T-helper 17 cell (primary cell): ENCODE data around the gene THRAP3. TPM values are rescaled to one million over a fixed set of nuclear protein-coding genes. Genes with fewer than 3 reads are reported as not detected.
"Not testable (repeated sequence)": the region's sequence is repeated elsewhere in the genome, so short reads cannot be mapped to it uniquely, and the experiment has no call there.

ENCODE experiments used
- ATAC-seq: fragments of 150-1000 bp; cut with Tn5 transposase; 2 replicates; pipeline ENCODE4 v1.10.0; 2021; ENCODE audit warnings: mild to moderate bottlenecking, moderate library complexity
- DNase-seq, 3 donors: peaks; one replicate each; pipeline versions ENCODE4 v3.0.0 to v3.0.0-alpha.2; 2020 to 2021
- H3K9me3 ChIP-seq: one replicate; pipeline ENCODE4 v1.7.0; 2013; ENCODE audit warnings: low read length, mild to moderate bottlenecking; ENCODE audit not compliant: control insufficient read depth, poor library complexity, severe bottlenecking
- H3K27ac Mint-ChIP-seq: one replicate; pipeline ENCODE4 v1.8.0; 2022; ENCODE audit warnings: mild to moderate bottlenecking, moderate library complexity, mixed read lengths
- H3K27me3 Mint-ChIP-seq: one replicate; pipeline ENCODE4 v1.8.0; 2022; ENCODE audit warnings: mixed read lengths
- H3K36me3 Mint-ChIP-seq: one replicate; pipeline ENCODE4 v1.8.0; 2022; ENCODE audit warnings: low read depth, mixed read lengths
- H3K4me1 Mint-ChIP-seq: one replicate; pipeline ENCODE4 v1.8.0; 2022; ENCODE audit warnings: mild to moderate bottlenecking, mixed read lengths
- H3K4me3 Mint-ChIP-seq: one replicate; pipeline ENCODE4 v1.8.0; 2022; ENCODE audit warnings: mild to moderate bottlenecking, moderate library complexity, mixed read lengths
- total RNA-seq, 4 donors: library from RNA in 2 of 4; stranded (reverse) in 2 of 4; gene quantifications; one replicate each; pipeline ENCODE4 v1.2.3 and lab custom pipeline; 2022 to 2026

The THRAP3 gene
- total RNA-seq = 10 to 100 TPM; 74.5 to 76.3 TPM
- 197 to 283 reads per million in 2 donors for total RNA-seq (lab: John Stamatoyannopoulos, UW)

GRCh38 chr1:36223996-36224536, at the start of gene THRAP3:
THRAP3 (plus strand) TSS chr1:36224443; CDS start chr1:36282564, 58,121 bp downstream.
- Mint-ChIP-seq H3K4me3 (peak within 1 kb of the TSS; percentile 95), H3K4me1 (peaks cover 34% of the 10 kb centered on the region), H3K27ac (peak within 1 kb of the TSS; percentile 99), H3K36me3 (peaks cover 6% of the 10 kb centered on the region), H3K27me3 (no peaks in the 10 kb centered on the region)
- no peaks in the 10 kb centered on the region for H3K9me3 ChIP-seq
- DNase-seq (peak; percentile 99 to 100 (median 99)), ATAC-seq (peak; percentile 89)

DNA sequence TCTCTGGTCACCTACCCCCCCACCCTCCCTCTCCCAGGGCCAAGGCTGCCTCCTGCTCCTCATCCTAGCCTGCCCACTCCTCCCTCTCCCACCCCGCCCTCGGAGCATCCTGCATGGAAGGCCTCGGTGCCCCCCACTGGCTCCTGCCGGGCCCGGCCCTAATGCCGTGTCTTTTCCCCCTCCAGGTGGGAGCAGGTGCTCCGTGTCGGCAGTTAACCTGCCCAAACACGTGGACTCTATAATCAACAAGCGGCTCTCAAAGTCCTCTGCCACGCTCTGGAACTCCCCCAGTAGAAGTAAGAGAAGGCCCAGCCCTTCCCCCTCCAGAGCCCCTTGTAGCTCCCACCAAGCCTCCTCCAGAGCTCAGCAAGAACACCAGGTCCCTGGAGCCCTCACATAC, 49.5 kb upstream of the THRAP3 start:
- Mint-ChIP-seq H3K4me3 (no peak overlapping the region), H3K27me3 (no peaks in the 10 kb centered on the region), H3K27ac (peak overlapping the region; percentile 16), H3K4me1 (peaks cover 13% of the 10 kb centered on the region), H3K36me3 (peaks cover 2% of the 10 kb centered on the region)
- DNase-seq = no peak
- no peak for ATAC-seq
- H3K9me3 ChIP-seq = no peaks in the 10 kb centered on the region

DNA sequence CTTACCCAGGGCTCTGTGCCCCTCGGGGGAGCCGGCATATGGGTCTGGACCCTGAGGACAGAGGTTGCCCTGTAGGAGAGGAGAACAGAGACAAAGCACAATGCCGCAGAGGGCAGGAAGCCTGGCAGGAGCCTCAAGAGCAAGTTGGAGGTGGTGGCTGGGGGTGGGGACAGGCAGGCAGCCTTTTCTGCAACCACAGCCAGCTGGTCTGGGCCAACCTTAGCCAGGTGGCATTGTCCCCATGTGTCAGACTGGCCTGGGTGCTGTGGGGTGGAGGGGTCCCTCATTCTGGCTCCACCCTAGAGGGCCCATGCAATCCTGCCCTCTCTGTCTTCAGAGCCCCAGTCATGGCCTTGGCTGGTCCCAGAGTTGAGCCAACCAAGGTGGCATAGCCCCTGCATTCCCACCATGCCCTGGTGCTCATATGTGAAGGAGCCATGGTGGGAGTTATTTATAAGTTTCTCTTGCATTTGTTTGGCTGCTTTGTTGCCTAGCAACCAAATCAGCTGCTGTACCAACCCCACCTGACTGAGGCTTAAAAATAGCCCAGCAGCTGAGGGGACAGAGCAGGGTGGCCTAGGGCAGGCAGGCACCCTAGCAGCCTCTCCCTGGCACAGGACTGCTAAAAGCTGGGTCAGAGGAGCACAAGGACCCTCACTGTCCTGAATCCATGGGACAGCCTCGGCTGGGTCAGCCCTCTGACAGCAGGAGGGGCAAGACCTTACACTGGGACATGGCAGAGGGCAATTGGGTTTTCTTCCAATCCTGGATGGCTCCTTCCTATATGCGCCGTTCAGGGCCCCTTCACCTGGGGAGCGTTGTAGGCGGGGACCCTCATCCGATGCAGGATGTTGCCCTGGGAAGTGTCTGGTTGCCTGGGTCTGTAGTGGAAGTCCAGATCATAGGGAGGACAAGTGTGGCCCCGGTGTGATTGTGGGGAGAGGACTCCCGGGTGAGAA, 48.8 kb upstream of the THRAP3 start:
- peaks cover 2% of the 10 kb centered on the region for H3K36me3 Mint-ChIP-seq
- no peak for DNase-seq

GRCh38 chr1:36176106-36176949, 47.9 kb upstream of the THRAP3 start:
- no peak for ATAC-seq
- H3K9me3 ChIP-seq = no peaks in the 10 kb centered on the region
- Mint-ChIP-seq H3K36me3 (peaks cover 2% of the 10 kb centered on the region), H3K27me3 (no peaks in the 10 kb centered on the region), H3K27ac (no peak overlapping the region), H3K4me1 (peaks cover 9% of the 10 kb centered on the region), H3K4me3 (no peak overlapping the region)
- no peak for DNase-seq

More for the DNA sequence above, 48.8 kb upstream of the THRAP3 start:
- H3K4me3 Mint-ChIP-seq = no peak overlapping the region
- H3K27me3 Mint-ChIP-seq = no peaks in the 10 kb centered on the region
- peak overlapping the region; percentile 16 for H3K27ac Mint-ChIP-seq
- peaks cover 12% of the 10 kb centered on the region for H3K4me1 Mint-ChIP-seq
- peak; percentile 36 for ATAC-seq
- H3K9me3 ChIP-seq = no peaks in the 10 kb centered on the region

DNA sequence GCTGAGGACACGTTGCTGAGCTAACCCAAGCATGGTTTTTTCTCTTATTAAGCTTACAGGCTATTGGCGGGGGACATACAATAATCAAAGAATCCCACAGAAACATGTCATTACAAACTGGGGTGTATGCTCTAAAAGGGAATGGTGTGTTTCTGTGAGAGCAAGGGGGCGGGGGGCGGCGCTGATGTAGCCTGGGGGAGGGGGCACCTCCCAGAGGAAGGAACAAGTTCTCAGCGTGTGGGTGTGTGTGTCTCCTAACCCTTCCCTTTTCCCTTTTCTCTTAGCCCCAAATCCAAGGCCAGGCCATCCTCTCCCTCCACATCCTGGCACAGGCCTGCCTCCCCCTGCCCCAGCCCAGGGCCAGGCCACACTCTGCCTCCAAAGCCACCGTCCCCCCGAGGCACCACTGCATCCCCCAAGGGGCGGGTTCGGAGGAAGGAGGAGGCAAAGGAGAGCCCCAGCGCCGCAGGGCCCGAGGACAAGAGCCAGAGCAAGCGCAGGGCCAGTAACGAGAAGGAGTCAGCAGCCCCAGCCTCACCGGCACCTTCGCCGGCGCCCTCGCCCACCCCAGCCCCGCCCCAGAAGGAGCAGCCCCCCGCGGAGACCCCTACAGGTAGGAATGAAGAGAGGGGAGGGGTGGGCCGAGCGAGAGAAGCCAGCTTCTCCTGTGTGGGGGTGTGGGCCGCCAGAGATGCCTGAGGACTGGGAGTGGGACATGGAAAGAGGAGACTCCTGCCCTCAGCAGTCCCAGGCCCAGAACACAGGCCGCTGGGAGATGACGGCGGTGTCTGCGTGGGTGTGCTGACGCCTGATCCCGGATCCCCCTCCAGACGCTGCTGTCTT, 46.4 kb upstream of the THRAP3 start:
- ATAC-seq (no peak), DNase-seq (no peak)
- Mint-ChIP-seq H3K27ac (no peak overlapping the region), H3K27me3 (no peaks in the 10 kb centered on the region), H3K4me1 (peaks cover 11% of the 10 kb centered on the region), H3K36me3 (peaks cover 2% of the 10 kb centered on the region), H3K4me3 (no peak overlapping the region)
- no peaks in the 10 kb centered on the region for H3K9me3 ChIP-seq

DNA sequence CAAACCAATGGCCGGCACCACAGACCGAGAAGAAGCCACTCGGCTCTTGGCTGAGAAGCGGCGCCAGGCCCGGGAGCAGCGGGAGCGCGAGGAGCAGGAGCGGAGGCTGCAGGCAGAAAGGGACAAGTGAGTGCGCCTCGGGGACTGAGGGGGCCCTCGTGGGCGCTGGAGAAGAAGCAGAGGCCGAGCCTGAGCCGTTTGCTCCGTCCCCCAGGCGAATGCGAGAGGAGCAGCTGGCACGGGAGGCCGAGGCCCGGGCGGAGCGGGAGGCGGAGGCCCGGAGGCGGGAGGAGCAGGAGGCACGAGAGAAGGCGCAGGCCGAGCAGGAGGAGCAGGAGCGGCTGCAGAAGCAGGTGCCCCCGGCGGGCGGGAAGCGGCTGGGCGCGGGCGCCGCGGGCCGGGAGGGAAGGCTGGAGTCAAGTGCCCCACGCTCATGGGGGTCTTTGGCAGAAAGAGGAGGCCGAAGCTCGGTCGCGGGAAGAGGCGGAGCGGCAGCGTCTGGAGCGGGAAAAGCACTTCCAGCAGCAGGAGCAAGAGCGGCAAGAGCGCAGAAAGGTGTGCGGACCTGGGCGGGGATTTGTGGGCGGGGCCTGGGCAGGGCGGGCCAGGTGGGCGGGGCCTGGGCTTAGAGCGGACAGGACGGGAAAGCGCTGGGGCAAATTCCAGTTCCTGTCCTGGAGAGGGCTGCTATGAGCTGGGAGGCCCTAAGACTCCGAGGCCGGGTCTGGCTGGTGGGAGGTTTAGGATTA, 45.6 kb upstream of the THRAP3 start:
- H3K9me3 ChIP-seq = no peaks in the 10 kb centered on the region
- ATAC-seq (no peak), DNase-seq (no peak)
- Mint-ChIP-seq H3K4me1 (peaks cover 18% of the 10 kb centered on the region), H3K4me3 (no peak overlapping the region), H3K27ac (peak overlapping the region; percentile 32), H3K36me3 (peaks cover 2% of the 10 kb centered on the region), H3K27me3 (no peaks in the 10 kb centered on the region)

- Mint-ChIP-seq H3K27me3 (no peaks in the 10 kb centered on the region), H3K4me1 (peaks cover 13% of the 10 kb centered on the region), H3K36me3 (no peaks in the 10 kb centered on the region), H3K27ac (peak overlapping the region; percentile 32), H3K4me3 (no peak overlapping the region)
- no peaks in the 10 kb centered on the region for H3K9me3 ChIP-seq
- DNase-seq (no peak), ATAC-seq (no peak)
Measured at GRCh38 chr1:36179220-36179600, 45.0 kb upstream of the THRAP3 start.

- H3K27me3 Mint-ChIP-seq = no peaks in the 10 kb centered on the region
- peak overlapping the region; percentile 73 for H3K4me3 Mint-ChIP-seq
- peak overlapping the region; percentile 90 for H3K27ac Mint-ChIP-seq
- no peaks in the 10 kb centered on the region for H3K36me3 Mint-ChIP-seq
- DNase-seq = no peak
- ATAC-seq = no peak
- peaks cover 12% of the 10 kb centered on the region for H3K4me1 Mint-ChIP-seq
- H3K9me3 ChIP-seq = no peaks in the 10 kb centered on the region
Measured at GRCh38 chr1:36182734-36183133, 41.5 kb upstream of the THRAP3 start.

DNA sequence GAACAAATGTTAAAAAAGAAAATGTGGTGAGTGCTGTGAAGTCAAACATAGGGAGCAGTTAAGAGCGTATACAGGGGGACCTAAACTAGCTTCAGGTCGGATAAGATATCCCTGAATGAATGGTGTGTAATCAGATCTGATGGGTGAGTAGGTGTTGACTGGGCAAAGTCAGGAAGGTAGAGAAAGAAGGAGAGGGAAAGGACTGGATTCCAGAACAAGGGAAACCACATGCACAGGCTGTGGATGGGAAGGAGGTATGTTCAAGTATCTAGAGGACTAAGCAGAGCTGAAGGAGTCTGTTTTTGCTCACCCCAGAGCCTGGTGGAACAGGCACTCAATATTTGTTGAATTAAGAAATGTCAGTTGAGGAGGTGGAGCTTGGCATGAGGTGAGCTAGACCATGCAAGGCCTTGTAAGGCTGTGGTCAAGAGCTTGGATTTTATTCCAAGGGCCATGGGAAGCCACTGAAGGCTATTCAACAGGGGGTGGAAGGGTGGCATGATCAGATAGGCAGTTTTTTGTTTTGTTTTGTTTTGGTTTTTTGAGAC, 40.9 kb upstream of the THRAP3 start:
- no peaks in the 10 kb centered on the region for H3K9me3 ChIP-seq
- no peaks in the 10 kb centered on the region for H3K27me3 Mint-ChIP-seq
- H3K36me3 Mint-ChIP-seq = no peaks in the 10 kb centered on the region
- H3K4me3 Mint-ChIP-seq = peak overlapping the region; percentile 12
- H3K27ac Mint-ChIP-seq = peak overlapping the region; percentile 90
- peaks cover 16% of the 10 kb centered on the region for H3K4me1 Mint-ChIP-seq
- DNase-seq (no peak), ATAC-seq (no peak)

DNA sequence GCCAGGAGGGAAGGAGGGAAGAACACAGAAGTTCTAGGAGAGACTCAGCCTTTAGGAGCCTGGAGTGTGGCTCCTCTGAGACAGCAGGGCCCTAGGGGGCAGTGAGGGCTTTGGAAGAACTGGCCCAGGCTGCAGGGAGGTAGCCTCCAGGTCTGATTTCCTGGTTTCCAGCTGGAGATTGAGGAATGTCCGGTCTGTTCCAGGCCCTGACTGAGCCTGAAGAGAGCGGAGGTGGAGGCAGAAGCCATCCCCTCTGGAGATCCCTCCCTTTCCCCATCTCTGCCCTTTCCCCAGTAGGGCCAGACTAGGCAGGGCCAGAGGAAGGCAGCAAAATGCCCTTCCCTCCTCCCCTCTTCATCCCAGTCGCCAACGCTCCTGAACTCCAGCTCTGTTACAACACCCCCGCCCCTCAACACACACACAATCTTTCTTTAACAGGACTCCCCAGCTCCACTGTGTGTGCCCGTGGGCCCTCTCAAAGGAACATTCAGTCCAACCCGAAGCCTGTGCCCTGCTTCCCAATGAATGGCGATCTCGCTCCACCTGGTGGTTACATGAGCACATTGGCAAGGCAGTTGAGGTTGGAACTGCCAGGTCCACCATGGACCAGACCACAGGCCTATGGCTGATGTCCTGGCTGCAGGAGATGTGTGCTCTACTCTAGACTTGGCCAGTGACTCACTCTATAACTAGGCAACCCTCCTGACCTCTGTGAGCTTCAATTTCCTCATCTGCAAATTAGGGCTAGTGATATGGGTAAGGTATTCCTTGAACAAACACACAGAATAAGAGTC, 36.2 kb upstream of the THRAP3 start:
- no peaks in the 10 kb centered on the region for H3K36me3 Mint-ChIP-seq

DNA sequence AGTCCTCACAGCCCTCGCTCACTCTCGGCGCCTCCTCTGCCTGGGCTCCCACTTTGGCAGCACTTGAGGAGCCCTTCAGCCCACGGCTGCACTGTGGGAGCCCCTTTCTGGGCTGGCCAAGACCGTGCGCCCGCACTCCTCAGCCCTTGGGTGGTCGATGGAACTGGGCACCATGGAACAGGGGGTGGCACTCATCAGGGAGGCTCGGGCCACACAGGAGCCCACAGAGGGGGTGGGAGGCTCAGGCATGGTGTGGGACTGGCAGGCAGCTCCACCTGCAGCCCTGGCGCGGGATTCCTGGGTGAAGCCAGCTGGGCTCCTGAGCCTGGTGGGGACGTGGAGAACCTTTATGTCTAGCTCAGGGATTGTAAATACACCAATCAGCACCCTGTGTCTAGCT, 27.4 kb upstream of the THRAP3 start:
- not testable (repeated sequence) for H3K9me3 ChIP-seq, H3K27me3 Mint-ChIP-seq, H3K36me3 Mint-ChIP-seq, H3K4me1 Mint-ChIP-seq, ATAC-seq, H3K27ac Mint-ChIP-seq, DNase-seq, H3K4me3 Mint-ChIP-seq

More for the DNA sequence above, 36.2 kb upstream of the THRAP3 start:
- DNase-seq = peak; percentile 55 to 73 (median 62)
- H3K9me3 ChIP-seq = no peaks in the 10 kb centered on the region
- H3K4me3 Mint-ChIP-seq = no peak overlapping the region
- no peaks in the 10 kb centered on the region for H3K27me3 Mint-ChIP-seq
- ATAC-seq = peak; percentile 99
- H3K27ac Mint-ChIP-seq = peak overlapping the region; percentile 89
- H3K4me1 Mint-ChIP-seq = peaks cover 13% of the 10 kb centered on the region
